Stimulated activated effector memory CD8-positive, alpha-beta T cell treated with anti-CD3 and anti-CD28 coated beads, Interleukin-12 subunit alpha, Interleukin-12 subunit beta, amount 100 ng/mL, for 72 hours (primary cell): ENCODE data around the gene SYTL3.
A peak's percentile ranks its signal among the peaks of the same experiment; 100 is the strongest.

ENCODE experiments used
- ATAC-seq: fragments of 150-1000 bp; cut with Tn5 transposase; 2 replicates; pipeline ENCODE4 v1.10.0; 2021
- DNase-seq, 2 donors: peaks; one replicate each; pipeline ENCODE4 v3.0.0; 2021 to 2022; ENCODE audit warnings: low spot score in 2 of 2
- H3K27ac Mint-ChIP-seq: one replicate; pipeline ENCODE4 v1.8.0; 2022; ENCODE audit warnings: mild to moderate bottlenecking, mixed read lengths
- H3K36me3 Mint-ChIP-seq: one replicate; pipeline ENCODE4 v1.8.0; 2022; ENCODE audit warnings: mild to moderate bottlenecking, mixed read lengths
- H3K4me1 Mint-ChIP-seq: one replicate; pipeline ENCODE4 v1.8.0; 2022; ENCODE audit warnings: mixed read lengths
- H3K4me3 Mint-ChIP-seq: one replicate; pipeline ENCODE4 v1.8.0; 2022; ENCODE audit warnings: mild to moderate bottlenecking, mixed read lengths
- H3K9me3 Mint-ChIP-seq: one replicate; pipeline ENCODE4 v1.8.0; 2022; ENCODE audit warnings: mixed read lengths

Gene SYTL3

DNA sequence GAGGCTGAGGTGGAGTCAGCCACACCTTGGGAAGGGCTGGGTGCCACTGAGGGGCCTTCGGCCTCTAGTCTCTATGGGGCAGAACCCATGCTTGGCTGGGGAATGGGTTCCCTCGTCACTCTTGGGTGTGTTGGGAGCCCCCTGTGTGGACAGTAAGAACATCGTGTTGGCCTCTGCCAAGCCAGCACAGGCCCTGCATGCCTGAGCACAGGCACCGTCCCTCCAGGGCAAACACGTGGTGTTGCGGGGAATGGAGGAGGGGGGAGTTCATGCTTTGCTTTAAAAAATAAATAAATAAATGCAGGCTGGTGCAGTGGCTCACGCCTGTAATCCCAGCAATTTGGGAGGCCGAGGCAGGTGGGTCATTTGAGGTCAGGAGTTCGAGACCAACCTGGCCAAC lies 106.3 kb downstream of the SYTL3 start:
- Mint-ChIP-seq H3K9me3 (no peaks in the 10 kb centered on the region), H3K36me3 (peaks cover 100% of the 10 kb centered on the region), H3K4me1 (no peaks in the 10 kb centered on the region)

DNA sequence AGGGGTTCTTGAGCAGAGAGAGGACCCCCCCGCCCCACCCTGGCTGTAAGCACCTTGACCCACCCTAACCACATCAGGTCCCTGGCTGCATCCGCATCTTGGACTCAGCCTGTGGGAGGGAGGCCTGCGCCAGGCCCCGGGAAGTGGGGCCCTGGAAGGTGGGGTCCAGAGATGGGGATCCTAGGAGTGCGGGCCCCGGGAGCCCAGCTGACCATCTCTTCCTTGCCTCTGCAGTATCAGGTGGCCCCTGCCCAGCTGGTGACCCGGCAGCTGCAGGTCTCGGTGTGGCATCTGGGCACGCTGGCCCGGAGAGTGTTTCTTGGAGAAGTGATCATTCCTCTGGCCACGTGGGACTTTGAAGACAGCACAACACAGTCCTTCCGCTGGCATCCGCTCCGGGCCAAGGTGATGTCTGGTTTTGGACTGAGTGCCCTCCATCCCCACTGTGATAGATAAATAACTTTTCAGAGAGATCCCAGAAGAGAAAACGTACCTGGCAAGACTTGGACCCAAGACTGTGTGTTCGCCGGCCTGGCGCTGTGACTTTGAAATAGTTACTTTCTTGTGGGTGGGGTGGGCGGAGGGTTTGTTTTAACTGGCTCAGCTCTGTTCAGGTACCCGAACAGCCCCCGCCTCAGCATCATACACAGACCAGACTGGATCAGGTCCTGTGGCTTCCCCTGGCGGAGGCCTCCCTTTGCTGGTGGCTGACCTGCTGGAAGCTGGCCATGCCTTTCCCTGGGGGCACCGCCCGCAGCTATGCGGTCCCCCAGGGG lies 107.3 kb downstream of the SYTL3 start:
- DNase-seq = no peak
- H3K27ac Mint-ChIP-seq = peak overlapping the region; percentile 83
- no peak for ATAC-seq
- peaks cover 6% of the 10 kb centered on the region for H3K4me1 Mint-ChIP-seq
- H3K9me3 Mint-ChIP-seq = no peaks in the 10 kb centered on the region
- H3K4me3 Mint-ChIP-seq = no peak overlapping the region
- H3K36me3 Mint-ChIP-seq = peaks cover 100% of the 10 kb centered on the region

More for the DNA sequence above, 106.3 kb downstream of the SYTL3 start:
- peak overlapping the region; percentile 74 for H3K27ac Mint-ChIP-seq
- H3K4me3 Mint-ChIP-seq = no peak overlapping the region
- ATAC-seq (no peak), DNase-seq (no peak)

DNA sequence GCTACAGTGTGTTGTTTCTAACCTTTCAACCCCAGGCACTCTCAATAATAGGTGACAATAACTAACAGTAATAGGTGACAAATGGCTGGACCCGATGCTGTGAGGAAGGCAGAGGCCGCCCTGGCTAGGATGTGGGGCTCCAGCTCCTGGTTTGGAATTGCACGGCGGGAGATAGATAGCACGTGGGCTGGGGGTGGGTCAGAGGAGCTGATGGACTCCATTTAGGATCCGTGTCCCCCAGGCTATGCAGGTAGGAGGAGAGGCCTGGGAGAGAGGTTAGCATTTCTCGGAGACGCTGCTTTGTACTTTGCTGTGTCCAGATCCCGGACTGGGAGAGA lies 107.9 kb downstream of the SYTL3 start:
- H3K4me1 Mint-ChIP-seq = peaks cover 9% of the 10 kb centered on the region
- DNase-seq (no peak), ATAC-seq (no peak)
- H3K36me3 Mint-ChIP-seq = peaks cover 100% of the 10 kb centered on the region
- no peaks in the 10 kb centered on the region for H3K9me3 Mint-ChIP-seq
- peak overlapping the region; percentile 83 for H3K27ac Mint-ChIP-seq
- no peak overlapping the region for H3K4me3 Mint-ChIP-seq

DNA sequence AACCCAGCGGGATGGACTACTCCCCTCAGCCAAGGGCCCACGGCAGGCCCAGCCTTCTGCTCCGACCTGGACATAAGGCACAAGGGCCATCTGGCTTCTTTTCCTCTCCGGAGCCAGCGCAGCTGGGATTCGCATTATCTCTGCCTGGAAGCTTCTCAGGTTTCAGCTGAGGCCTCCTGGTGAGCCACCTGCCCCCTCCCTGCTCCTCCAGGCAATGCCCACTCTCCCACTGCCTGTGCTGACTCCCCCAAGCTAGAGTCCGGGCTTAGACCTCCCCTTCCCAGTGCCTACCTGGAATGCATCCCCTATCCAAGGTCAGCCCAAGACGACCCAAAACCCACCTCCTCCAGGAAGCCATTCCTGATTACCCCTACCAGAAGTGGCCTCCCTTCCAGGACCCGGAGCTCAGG lies 108.6 kb downstream of the SYTL3 start:
- peak overlapping the region; percentile 88 for H3K27ac Mint-ChIP-seq
- ATAC-seq (no peak), DNase-seq (no peak)
- H3K36me3 Mint-ChIP-seq = peaks cover 100% of the 10 kb centered on the region
- H3K4me3 Mint-ChIP-seq = no peak overlapping the region
- H3K9me3 Mint-ChIP-seq = no peaks in the 10 kb centered on the region
- peaks cover 13% of the 10 kb centered on the region for H3K4me1 Mint-ChIP-seq

GRCh38 chr6:158758941-158759479 lies 109.2 kb downstream of the SYTL3 start:
- H3K27ac Mint-ChIP-seq = peak overlapping the region; percentile 88
- H3K9me3 Mint-ChIP-seq = no peaks in the 10 kb centered on the region
- no peak overlapping the region for H3K4me3 Mint-ChIP-seq
- peak; percentile 16 for ATAC-seq
- no peak for DNase-seq
- H3K36me3 Mint-ChIP-seq = peaks cover 100% of the 10 kb centered on the region
- peaks cover 13% of the 10 kb centered on the region for H3K4me1 Mint-ChIP-seq

DNA sequence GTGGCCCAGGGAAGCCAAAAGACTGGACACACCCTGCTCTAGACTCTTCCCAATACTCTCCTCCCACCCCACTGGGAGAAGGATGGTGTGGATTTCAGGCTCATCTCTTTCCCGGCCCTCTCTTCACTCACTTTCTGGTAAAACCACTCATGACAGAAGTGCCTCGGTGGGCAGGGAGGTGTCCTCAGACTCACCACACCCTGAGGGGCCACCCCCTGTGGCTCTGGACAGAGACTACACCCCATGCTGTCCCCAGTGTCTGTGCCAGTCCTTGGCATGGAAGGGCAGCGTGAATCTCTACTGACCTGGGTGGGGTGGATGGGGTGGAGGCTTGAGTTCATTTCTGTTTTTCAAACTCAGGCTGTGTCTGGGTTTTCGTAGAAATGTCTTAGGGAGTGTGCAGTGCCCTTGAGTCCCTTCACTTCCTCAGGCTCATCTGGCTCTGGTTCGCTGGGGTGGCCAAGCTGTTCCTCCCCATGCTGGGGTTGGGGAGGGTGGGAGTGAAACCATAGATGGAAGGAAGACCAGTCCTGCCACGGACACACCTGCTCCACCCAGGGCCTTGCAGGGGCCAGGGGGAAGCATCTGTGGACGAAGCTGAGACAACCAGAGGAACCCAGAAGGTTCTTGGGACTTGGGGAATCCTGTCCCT lies 110.2 kb downstream of the SYTL3 start:
- Mint-ChIP-seq H3K36me3 (peaks cover 100% of the 10 kb centered on the region), H3K9me3 (no peaks in the 10 kb centered on the region), H3K4me3 (no peak overlapping the region), H3K27ac (peak overlapping the region; percentile 88), H3K4me1 (peaks cover 13% of the 10 kb centered on the region)
- no peak for ATAC-seq
- DNase-seq = no peak

DNA sequence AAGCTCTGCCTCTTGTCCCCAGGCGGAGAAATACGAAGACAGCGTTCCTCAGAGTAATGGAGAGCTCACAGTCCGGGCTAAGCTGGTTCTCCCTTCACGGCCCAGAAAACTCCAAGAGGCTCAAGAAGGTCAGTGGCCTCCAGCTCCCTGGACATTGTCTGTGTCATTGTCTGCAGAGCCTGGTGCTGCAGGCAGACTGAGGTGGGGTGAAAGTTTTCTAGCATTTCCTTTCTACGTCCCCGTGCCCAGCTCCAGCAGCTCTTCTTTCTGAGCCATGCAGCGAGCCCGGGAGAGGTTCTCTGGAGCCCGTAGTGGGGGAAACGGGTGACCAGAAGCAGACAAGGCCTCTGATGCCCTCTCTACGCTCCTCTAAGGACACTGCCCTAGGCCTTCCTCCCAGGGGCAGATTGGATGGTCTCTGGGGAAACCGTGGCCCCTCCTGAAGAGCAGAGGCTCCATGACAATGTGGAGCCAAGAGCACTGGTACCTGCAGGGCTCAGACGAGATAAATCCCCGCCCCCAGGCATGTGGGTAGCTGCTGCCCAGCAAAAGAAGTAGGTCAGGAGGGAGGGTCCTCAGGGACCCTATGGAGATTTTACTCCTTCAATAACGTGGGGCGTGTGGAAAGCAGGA lies 110.9 kb downstream of the SYTL3 start:
- Mint-ChIP-seq H3K36me3 (peaks cover 100% of the 10 kb centered on the region), H3K4me3 (no peak overlapping the region), H3K4me1 (peaks cover 13% of the 10 kb centered on the region), H3K9me3 (no peaks in the 10 kb centered on the region), H3K27ac (peak overlapping the region; percentile 86)
- DNase-seq (no peak), ATAC-seq (no peak)

GRCh38 chr6:158761746-158762145 lies 111.9 kb downstream of the SYTL3 start:
- peak overlapping the region; percentile 86 for H3K27ac Mint-ChIP-seq
- H3K4me3 Mint-ChIP-seq = no peak overlapping the region
- no peaks in the 10 kb centered on the region for H3K9me3 Mint-ChIP-seq
- peaks cover 100% of the 10 kb centered on the region for H3K36me3 Mint-ChIP-seq
- peaks cover 13% of the 10 kb centered on the region for H3K4me1 Mint-ChIP-seq
- ATAC-seq = no peak
- DNase-seq = no peak

DNA sequence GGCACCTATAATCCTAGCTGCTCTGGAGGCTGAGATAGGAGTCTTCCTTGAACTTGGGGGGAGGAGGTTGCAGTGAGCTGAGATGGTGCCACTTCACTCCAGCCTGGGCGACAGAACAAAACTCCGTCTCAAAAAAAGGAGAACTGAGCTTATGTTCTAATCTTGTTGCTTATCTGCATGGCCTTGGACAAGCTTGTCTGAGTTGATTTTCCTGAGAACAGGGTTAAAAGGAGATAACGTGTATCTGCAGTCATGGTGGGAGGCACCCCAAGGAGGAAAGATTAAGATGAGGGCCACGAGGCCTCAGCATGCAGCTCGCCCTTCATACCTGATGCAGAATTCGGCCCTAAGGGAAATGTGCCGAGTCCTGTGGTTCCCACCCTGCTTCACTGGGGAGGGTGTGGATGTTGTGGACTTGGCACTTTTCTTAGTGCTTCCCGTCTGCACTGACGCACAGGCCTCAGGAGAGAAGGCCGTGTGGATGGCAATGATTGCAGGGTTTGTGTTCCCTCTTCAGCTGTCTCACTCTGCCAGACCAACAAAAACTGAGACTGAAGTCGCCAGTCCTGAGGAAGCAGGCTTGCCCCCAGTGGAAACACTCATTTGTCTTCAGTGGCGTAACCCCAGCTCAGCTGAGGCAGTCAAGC lies 113.1 kb downstream of the SYTL3 start:
- Mint-ChIP-seq H3K9me3 (no peaks in the 10 kb centered on the region), H3K4me1 (peaks cover 19% of the 10 kb centered on the region), H3K36me3 (peaks cover 100% of the 10 kb centered on the region), H3K27ac (peak overlapping the region; percentile 86), H3K4me3 (no peak overlapping the region)
- DNase-seq (no peak), ATAC-seq (no peak)

DNA sequence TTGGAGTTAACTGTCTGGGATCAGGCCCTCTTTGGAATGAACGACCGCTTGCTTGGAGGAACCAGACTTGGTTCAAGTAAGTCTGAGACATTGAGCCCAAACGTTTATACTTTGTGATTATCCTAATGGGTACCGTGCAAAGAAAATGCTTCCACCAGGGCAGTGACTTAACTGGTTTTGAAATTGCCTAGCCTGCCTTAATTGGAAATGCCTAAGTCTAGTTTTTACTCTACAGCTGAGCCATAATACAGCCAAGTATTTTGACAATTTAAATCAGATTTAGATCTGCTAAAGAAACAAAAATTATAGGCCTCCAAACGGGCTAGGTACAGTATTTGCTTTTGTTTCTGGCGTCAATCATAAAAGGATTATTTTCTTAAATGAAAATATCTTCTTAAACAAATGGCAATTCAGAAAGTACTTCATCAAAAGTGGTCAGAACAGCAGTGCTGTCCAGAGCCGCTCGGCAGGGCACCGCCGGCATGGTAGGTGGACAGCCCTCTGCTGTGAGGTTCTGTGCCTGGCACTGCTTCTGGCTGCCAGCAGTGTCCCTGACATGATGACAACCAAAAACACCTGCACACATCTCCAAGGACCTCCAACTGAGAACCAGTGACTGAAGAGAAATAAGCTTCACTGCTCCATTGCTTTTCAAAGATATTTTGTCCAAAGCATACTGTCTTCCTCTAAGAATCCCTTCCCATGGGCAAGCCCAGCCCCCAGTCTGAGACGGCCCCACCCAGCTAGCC lies 113.8 kb downstream of the SYTL3 start:
- no peak overlapping the region for H3K4me3 Mint-ChIP-seq
- H3K4me1 Mint-ChIP-seq = peaks cover 19% of the 10 kb centered on the region
- H3K27ac Mint-ChIP-seq = peak overlapping the region; percentile 94
- peaks cover 100% of the 10 kb centered on the region for H3K36me3 Mint-ChIP-seq
- ATAC-seq = no peak
- DNase-seq = no peak
- H3K9me3 Mint-ChIP-seq = no peaks in the 10 kb centered on the region

- Mint-ChIP-seq H3K9me3 (no peaks in the 10 kb centered on the region), H3K27ac (peak overlapping the region; percentile 94), H3K36me3 (peaks cover 100% of the 10 kb centered on the region), H3K4me1 (peaks cover 21% of the 10 kb centered on the region), H3K4me3 (no peak overlapping the region)
- no peak for DNase-seq
- ATAC-seq = no peak
Observed at GRCh38 chr6:158764183-158764849, 114.5 kb downstream of the SYTL3 start.

DNA sequence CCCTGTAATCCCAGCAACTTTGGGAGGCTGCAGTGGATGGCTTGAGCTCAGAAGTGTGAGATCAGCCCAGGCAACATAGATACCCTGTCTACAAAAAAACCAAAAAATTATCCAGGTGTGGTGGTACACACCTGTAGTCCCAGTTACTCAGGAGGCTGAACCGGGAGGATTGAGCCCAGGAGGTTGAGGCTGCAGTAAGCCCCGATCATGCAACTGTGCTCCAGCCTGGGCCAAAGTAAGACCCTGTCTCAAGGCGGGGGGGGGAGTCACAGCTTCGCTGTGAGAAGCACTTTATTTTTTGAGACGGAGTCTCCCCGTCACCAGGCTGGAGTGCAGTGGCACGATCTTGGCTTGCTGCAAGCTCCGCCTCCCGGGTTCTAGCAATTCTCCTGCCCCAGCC lies 115.1 kb downstream of the SYTL3 start:
- Mint-ChIP-seq H3K36me3 (peaks cover 100% of the 10 kb centered on the region), H3K4me1 (peaks cover 27% of the 10 kb centered on the region), H3K27ac (peak overlapping the region; percentile 94), H3K9me3 (no peaks in the 10 kb centered on the region), H3K4me3 (no peak overlapping the region)
- DNase-seq (no peak), ATAC-seq (no peak)

DNA sequence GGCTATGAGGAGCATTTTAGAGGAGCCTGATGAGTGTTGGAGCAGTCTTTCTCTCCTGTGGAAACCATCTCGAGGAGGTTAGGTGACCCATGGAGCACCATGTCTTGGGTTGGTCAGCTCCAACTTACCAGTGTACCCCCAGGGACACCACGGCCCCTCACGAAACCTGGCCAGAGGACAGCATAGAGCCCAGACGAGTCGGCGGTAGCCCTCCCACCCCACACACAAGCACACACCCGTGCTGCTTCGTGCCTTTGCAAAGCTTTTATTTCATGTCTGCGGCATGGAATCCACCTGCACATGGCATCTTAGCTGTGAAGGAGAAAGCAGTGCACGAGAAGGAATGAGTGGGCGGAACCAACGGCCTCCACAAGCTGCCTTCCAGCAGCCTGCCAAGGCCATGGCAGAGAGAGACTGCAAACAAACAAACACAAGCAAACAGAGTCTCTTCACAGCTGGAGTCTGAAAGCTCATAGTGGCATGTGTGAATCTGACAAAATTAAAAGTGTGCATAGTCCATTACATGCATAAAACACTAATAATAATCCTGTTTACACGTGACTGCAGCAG lies 115.7 kb downstream of the SYTL3 start:
- H3K36me3 Mint-ChIP-seq = peaks cover 100% of the 10 kb centered on the region
- ATAC-seq = no peak
- H3K27ac Mint-ChIP-seq = peak overlapping the region; percentile 94
- no peaks in the 10 kb centered on the region for H3K9me3 Mint-ChIP-seq
- no peak for DNase-seq
- H3K4me1 Mint-ChIP-seq = peaks cover 31% of the 10 kb centered on the region
- H3K4me3 Mint-ChIP-seq = no peak overlapping the region
